ENCODE results near the gene TTBK1. TPM values are rescaled to one million over a fixed set of nuclear protein-coding genes. Genes with fewer than 3 reads are reported as not detected.

Gene TTBK1
- total RNA-seq, 1 donor from 2014 or later = under 0.01 TPM

GRCh38 chr6:43336382-43336781, 93.1 kb downstream of the TTBK1 start:
- no peak for TF ChIP-seq CTCF (conservative IDR thresholded peaks at IDR 0.05; ENCODE audit: low read depth, low read length)
- DNase-seq (ENCODE audit: low read depth) = no peak
- no peak overlapping the region for H3K4me3 ChIP-seq (ENCODE audit: low read depth, low read length)

Other genes with a start within 250 kb of the TTBK1 start
- gene MEA1, start 229.5 kb upstream of the TTBK1 start, total RNA-seq = 108 and 122 TPM in 2 replicates
- 70.8 and 109 TPM in 2 replicates for gene KLHDC3, start 229.2 kb upstream of the TTBK1 start, total RNA-seq
- gene RRP36, start 221.9 kb upstream of the TTBK1 start, total RNA-seq = 71.2 and 163 TPM in 2 replicates
- gene CUL7, start 189.6 kb upstream of the TTBK1 start, total RNA-seq = 12.0 and 20.5 TPM in 2 replicates
- 16.9 and 45.4 TPM in 2 replicates for gene MRPL2, start 184.0 kb upstream of the TTBK1 start, total RNA-seq
- gene KLC4, start 183.8 kb upstream of the TTBK1 start, total RNA-seq = 8.8 and 10.3 TPM in 2 replicates
- 84.6 and 91.2 TPM in 2 replicates for gene PTK7, start 167.2 kb upstream of the TTBK1 start, total RNA-seq
- gene SRF, start 72.2 kb upstream of the TTBK1 start, total RNA-seq = 25.0 and 33.9 TPM in 2 replicates
- gene CUL9, start 61.3 kb upstream of the TTBK1 start, total RNA-seq = 17.8 and 18.4 TPM in 2 replicates
- 140 and 299 TPM in 2 replicates for gene DNPH1, start 14.0 kb upstream of the TTBK1 start, total RNA-seq
- gene SLC22A7, start 54.8 kb downstream of the TTBK1 start, total RNA-seq = not detected in 2 replicates
- not detected in 2 replicates for gene CRIP3, start 65.3 kb downstream of the TTBK1 start, total RNA-seq
- 7.5 and 7.7 TPM in 2 replicates for gene ZNF318, start 126.2 kb downstream of the TTBK1 start, total RNA-seq
- gene ABCC10, start 184.1 kb downstream of the TTBK1 start, total RNA-seq = 10.6 and 19.6 TPM in 2 replicates
- gene DLK2, start 212.1 kb downstream of the TTBK1 start, total RNA-seq = 0.12 and 0.29 TPM in 2 replicates
- 17.8 and 18.3 TPM in 2 replicates for gene TJAP1, start 234.1 kb downstream of the TTBK1 start, total RNA-seq

Data from epithelial cell of proximal tubule (primary cell).